Measurements from ENCODE around the gene PATE2.

DNA sequence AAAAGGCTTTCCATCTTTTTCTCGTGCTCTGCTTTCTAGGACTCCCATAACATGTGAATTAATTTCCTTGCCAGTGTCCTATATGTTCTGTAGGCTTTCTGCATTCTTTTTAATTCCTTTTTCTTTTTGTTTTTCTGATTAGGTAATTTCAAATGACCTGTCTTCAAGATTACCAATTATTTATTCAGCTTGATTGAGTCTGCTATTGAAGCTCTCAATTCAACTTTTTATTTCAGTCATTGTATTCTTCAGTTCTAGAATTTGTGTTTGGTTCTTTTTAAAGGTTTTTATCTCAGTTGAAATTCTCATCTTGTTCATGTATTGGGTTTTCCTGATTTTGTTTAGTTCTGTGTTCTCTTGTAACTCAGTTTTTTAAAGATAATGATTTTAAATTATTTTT, 23.8 kb upstream of the PATE2 start:
- TF ChIP-seq EZH2phosphoT487 (IDR thresholded peaks at IDR 0.05; ENCODE audit: insufficient read depth, low read depth), result no peak
- no peak for TF ChIP-seq EZH2 (IDR thresholded peaks at IDR 0.05; ENCODE audit: insufficient read depth, poor library complexity, severe bottlenecking)
